Measurements from ENCODE around the gene LRMDA.

DNA sequence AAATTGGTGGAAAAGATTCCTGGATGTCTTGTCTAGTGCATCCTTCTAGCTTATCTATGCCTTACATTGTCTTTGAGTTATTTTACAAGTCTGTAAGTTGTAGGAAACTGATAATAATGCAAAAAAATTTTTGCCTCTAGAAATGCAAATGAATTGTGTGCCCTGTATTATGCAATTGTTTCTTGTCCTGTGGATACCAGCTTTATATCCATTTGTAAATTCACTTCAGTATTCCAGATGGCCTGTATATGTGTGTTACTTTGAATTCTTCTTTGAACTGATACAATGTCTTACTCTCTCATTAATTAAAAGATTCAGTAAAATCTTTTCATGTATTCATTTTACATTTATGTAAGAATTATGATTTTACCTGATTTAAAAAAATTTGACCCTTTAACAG, 234.3 kb downstream of the LRMDA start:
- TF ChIP-seq EZH2 (IDR thresholded peaks at IDR 0.05; ENCODE audit: borderline replicate concordance, low read depth, low read length, poor library complexity, severe bottlenecking), result no peak
- TF ChIP-seq, protein P1, sequence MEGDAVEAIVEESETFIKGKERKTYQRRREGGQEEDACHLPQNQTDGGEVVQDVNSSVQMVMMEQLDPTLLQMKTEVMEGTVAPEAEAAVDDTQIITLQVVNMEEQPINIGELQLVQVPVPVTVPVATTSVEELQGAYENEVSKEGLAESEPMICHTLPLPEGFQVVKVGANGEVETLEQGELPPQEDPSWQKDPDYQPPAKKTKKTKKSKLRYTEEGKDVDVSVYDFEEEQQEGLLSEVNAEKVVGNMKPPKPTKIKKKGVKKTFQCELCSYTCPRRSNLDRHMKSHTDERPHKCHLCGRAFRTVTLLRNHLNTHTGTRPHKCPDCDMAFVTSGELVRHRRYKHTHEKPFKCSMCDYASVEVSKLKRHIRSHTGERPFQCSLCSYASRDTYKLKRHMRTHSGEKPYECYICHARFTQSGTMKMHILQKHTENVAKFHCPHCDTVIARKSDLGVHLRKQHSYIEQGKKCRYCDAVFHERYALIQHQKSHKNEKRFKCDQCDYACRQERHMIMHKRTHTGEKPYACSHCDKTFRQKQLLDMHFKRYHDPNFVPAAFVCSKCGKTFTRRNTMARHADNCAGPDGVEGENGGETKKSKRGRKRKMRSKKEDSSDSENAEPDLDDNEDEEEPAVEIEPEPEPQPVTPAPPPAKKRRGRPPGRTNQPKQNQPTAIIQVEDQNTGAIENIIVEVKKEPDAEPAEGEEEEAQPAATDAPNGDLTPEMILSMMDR (conservative IDR thresholded peaks at IDR 0.05; ENCODE audit: low read depth, low read length), result no peak
